ENCODE results near the gene NADK2. TPM values are rescaled to one million over a fixed set of nuclear protein-coding genes. Genes with fewer than 3 reads are reported as not detected.

Gene NADK2
- total and polyA plus RNA-seq, 11 donors = 10.4 to 41.8 (median 35.8) TPM

DNA sequence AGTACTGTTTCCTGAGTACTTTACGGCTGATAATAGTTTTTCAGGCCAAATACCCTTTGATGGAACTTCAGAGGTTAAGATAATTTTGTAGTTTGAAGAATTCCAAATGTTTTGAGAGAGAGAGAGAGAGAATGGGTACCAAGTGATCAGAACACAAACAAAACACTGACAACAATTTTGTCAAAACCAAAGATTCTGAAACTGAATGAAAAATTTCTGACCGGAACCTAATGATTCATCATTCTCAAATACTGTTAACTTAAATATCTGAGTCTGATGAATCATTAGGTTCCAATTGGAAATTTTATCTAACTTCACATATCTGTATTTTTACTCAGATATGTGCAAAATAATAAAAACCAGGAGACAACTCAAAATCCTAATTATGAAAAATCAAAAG is 94.0 kb downstream of the NADK2 start:
- H3K9me3 ChIP-seq = no peaks in the 10 kb centered on the region
- intact Hi-C loops (cut with DNase I) = no loop called here
- no peak for ATAC-seq
- peaks cover 0 to 29% (median 13%) of the 10 kb centered on the region in 12 donors for H3K4me1 ChIP-seq
- no peak overlapping the region for H3K4me3 ChIP-seq
- no peak for DNase-seq
- peaks cover 0 to 5% (median 0%) of the 10 kb centered on the region in 9 donors for H3K36me3 ChIP-seq
- 92 to 96% (median 95%) methylated on average over 2 of the region's 2 CpGs for WGBS, 4 donors
- H3K27ac ChIP-seq = no peak overlapping the region
- no peak for TF ChIP-seq POLR2A (IDR thresholded peaks at IDR 0.05)
- TF ChIP-seq, protein P1, sequence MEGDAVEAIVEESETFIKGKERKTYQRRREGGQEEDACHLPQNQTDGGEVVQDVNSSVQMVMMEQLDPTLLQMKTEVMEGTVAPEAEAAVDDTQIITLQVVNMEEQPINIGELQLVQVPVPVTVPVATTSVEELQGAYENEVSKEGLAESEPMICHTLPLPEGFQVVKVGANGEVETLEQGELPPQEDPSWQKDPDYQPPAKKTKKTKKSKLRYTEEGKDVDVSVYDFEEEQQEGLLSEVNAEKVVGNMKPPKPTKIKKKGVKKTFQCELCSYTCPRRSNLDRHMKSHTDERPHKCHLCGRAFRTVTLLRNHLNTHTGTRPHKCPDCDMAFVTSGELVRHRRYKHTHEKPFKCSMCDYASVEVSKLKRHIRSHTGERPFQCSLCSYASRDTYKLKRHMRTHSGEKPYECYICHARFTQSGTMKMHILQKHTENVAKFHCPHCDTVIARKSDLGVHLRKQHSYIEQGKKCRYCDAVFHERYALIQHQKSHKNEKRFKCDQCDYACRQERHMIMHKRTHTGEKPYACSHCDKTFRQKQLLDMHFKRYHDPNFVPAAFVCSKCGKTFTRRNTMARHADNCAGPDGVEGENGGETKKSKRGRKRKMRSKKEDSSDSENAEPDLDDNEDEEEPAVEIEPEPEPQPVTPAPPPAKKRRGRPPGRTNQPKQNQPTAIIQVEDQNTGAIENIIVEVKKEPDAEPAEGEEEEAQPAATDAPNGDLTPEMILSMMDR (IDR thresholded peaks at IDR 0.05) = no peak
- no peaks in the 10 kb centered on the region for H3K27me3 ChIP-seq

DNA sequence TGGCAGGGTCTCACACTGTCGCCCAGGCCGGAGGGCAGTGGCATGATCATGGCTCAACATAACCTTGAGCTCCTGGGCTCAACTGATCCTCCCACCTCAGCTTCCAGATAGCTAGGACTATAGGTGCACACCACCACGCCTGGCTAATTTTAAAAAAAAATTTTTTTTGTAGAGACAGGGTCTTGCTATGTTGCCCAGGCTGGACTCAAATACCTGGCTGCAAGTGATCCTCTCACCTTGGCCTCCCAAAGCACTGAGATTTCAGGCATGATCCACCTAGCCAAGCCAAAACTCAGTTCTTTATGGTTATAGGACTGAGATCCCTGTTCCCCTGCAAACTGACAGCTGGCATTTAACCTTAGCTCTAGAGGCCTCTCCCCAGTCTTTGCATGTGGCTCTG is 95.3 kb downstream of the NADK2 start:
- intact Hi-C loops (cut with DNase I) = no loop called here
- TF ChIP-seq, protein P1 (IDR thresholded peaks at IDR 0.05) = no peak
- TF ChIP-seq POLR2A (IDR thresholded peaks at IDR 0.05) = no peak
- ATAC-seq = no peak
- no peak for DNase-seq
- Histone ChIP-seq H3K36me3 (peaks cover 0 to 17% (median 11%) of the 10 kb centered on the region in 9 donors), H3K27me3 (no peaks in the 10 kb centered on the region), H3K9me3 (no peaks in the 10 kb centered on the region), H3K4me3 (no peak overlapping the region), H3K27ac (no peak overlapping the region), H3K4me1 (peaks cover 0 to 25% (median 11%) of the 10 kb centered on the region in 12 donors)
- 55 to 78% (median 67%) methylated on average over 3 of the region's 3 CpGs for WGBS, 4 donors

DNA sequence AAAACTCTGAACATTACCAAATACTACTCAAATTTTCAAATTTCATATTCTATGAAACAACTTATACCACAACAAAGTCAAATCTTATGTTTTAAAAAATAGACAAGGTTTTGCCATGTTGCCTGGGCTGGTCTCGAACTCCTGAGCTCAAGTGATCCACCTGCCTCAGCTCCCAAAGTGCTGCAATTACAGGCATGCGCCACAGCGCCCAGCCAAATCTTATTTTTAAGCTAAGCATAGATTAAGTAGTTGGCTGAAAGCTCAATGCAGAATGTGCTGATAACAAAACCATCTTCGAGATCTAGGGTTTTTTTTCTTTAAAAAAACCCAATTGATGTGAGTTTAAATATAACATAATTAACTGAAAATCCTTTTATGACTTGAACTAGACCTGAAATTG is 96.4 kb downstream of the NADK2 start:
- 70 to 75% (median 71%) methylated on average over 4 of the region's 4 CpGs for WGBS, 4 donors
- Histone ChIP-seq H3K4me1 (peaks cover 0 to 17% (median 6%) of the 10 kb centered on the region in 12 donors), H3K4me3 (no peak overlapping the region), H3K27me3 (no peaks in the 10 kb centered on the region), H3K9me3 (no peaks in the 10 kb centered on the region), H3K27ac (no peak overlapping the region), H3K36me3 (peaks cover 0 to 28% (median 22%) of the 10 kb centered on the region in 9 donors)
- ATAC-seq (no peak), DNase-seq (no peak)
- TF ChIP-seq POLR2A (IDR thresholded peaks at IDR 0.05) = no peak
- TF ChIP-seq, protein P1 (IDR thresholded peaks at IDR 0.05) = no peak
- intact Hi-C loops (cut with DNase I) = no loop called here

MicroRNAs encoded within 50 kb of the gene (microRNA counts, 767-probe panel; counts per million panel counts)
- microRNA hsa-miR-580 = 1,472 to 1,843 counts per million in 2 donors

Small RNAs within 50 kb of the gene (microRNA-seq; reads per million reads assigned to microRNA genes)
- gene MIR580 = 0.21 to 3.1 (median 0.82) reads per million in 4 donors

Other genes starting within 250 kb of the NADK2 start
- under 1 TPM in 1 of 9 donors, not detected in 8; 0.32 TPM for gene UGT3A2, start 175.0 kb downstream of the NADK2 start, total RNA-seq
- gene UGT3A2, start 175.0 kb downstream of the NADK2 start, polyA plus RNA-seq = not detected
- 10 to 100 TPM; 10.0 to 18.2 (median 13.9) TPM for gene LMBRD2, start 90.0 kb downstream of the NADK2 start, total RNA-seq
- 1 to 10 TPM; 2.6 to 5.2 TPM for gene LMBRD2, start 90.0 kb downstream of the NADK2 start, polyA plus RNA-seq
- 10 to 100 TPM in 1 of 9 donors, 1 to 10 TPM in 8; 3.4 to 12.0 (median 6.0) TPM for gene SKP2, start 89.8 kb downstream of the NADK2 start, total RNA-seq
- gene SKP2, start 89.8 kb downstream of the NADK2 start, polyA plus RNA-seq = 1 to 10 TPM; 1.6 to 1.9 TPM
- 1 to 10 TPM in 3 of 9 donors, under 1 TPM in 6; 0.19 to 2.2 (median 0.54) TPM for gene RANBP3L, start 60.0 kb upstream of the NADK2 start, total RNA-seq
- under 1 TPM; 0.14 to 0.19 TPM for gene RANBP3L, start 60.0 kb upstream of the NADK2 start, polyA plus RNA-seq

All from heart left ventricle (tissue), 16 donors.